HEK293 (cell line): Measurements from ENCODE around the gene SMARCD2.

Experiments used
- CTCF ChIA-PET: fragments of 350-600 bp; formaldehyde crosslinking; extraction: SDS; loops from one replicate; lab custom pipeline; 2021; ENCODE audit warnings: antibody characterized with exemption; lab: Yijun Ruan, JAX
- POLR2A ChIA-PET: fragments of 300-600 bp; formaldehyde crosslinking; extraction: SDS; loops from one replicate; lab custom pipeline; 2020; ENCODE audit warnings: antibody characterized with exemption, inconsistent platforms; lab: Yijun Ruan, JAX
- H3K27ac ChIP-seq: fragments of 200-500 bp; sonication (Bioruptor generic); 2 replicates; pipeline ENCODE4 v1.5.1; 2014; ENCODE audit warnings: low read depth, low read length, control low read depth, inconsistent platforms; ENCODE audit errors: extremely low read depth
- H3K36me3 ChIP-seq, 2 experiments: fragments of 200-500 bp in 1 of 2; sonication (Bioruptor generic) in 1 of 2; 1 replicate in 1 of 2; 2 replicates in 1 of 2; pipeline ENCODE4 v1.5.1; 2014 to 2017; ENCODE audit warnings: inconsistent platforms in 2 of 2, low read length in 2 of 2; ENCODE audit not compliant: control insufficient read depth in 2 of 2, insufficient read depth in 1 of 2
- H3K4me1 ChIP-seq: fragments of 200-500 bp; sonication (Bioruptor generic); 2 replicates; pipeline ENCODE4 v1.5.1; 2014; ENCODE audit warnings: mild to moderate bottlenecking, low read length, inconsistent platforms; ENCODE audit not compliant: control insufficient read depth, insufficient read depth
- H3K4me3 ChIP-seq: 2 replicates; pipeline ENCODE4 v1.5.1; 2011; ENCODE audit warnings: low read depth, mild to moderate bottlenecking, control low read depth, low read length, moderate library complexity
- H3K9me3 ChIP-seq: fragments of 200-500 bp; sonication (Bioruptor generic); 2 replicates; pipeline ENCODE4 v1.5.1; 2014; ENCODE audit warnings: low read depth, low read length, inconsistent platforms; ENCODE audit not compliant: control insufficient read depth, insufficient read depth
- GFI1B ChIP-seq: fragments of 450-650 bp; formaldehyde crosslinking; IDR thresholded peaks from 2 replicates; pipeline ENCODE4 v1.5.1; 2016; ENCODE audit warnings: missing biosample characterization, missing genetic modification characterization
- GLI2 ChIP-seq: fragments of 450-650 bp; formaldehyde crosslinking; IDR thresholded peaks from 2 replicates; pipeline ENCODE4; 2017; ENCODE audit warnings: missing biosample characterization, missing genetic modification characterization, low read depth, borderline replicate concordance
- GLIS2 ChIP-seq: fragments of 450-650 bp; formaldehyde crosslinking; IDR thresholded peaks from 2 replicates; pipeline ENCODE4 v1.5.1; 2016; ENCODE audit warnings: missing biosample characterization, missing genetic modification characterization
- INSM2 ChIP-seq: fragments of 450-650 bp; formaldehyde crosslinking; IDR thresholded peaks from 2 replicates; pipeline ENCODE4 v1.5.1; 2016; ENCODE audit warnings: missing biosample characterization, missing genetic modification characterization
- KLF17 ChIP-seq: fragments of 450-650 bp; formaldehyde crosslinking; IDR thresholded peaks from 2 replicates; pipeline ENCODE4 v1.5.1; 2016; ENCODE audit warnings: missing biosample characterization, missing genetic modification characterization
- PRDM1 ChIP-seq: fragments of 450-650 bp; formaldehyde crosslinking; IDR thresholded peaks from 2 replicates; pipeline ENCODE4; 2016; ENCODE audit warnings: missing biosample characterization, missing genetic modification characterization
- SCRT1 ChIP-seq: fragments of 450-650 bp; formaldehyde crosslinking; IDR thresholded peaks from 2 replicates; pipeline ENCODE4 v1.5.1; 2016; ENCODE audit warnings: missing biosample characterization, missing genetic modification characterization, borderline replicate concordance
- SP7 ChIP-seq: fragments of 450-650 bp; formaldehyde crosslinking; IDR thresholded peaks from 2 replicates; pipeline ENCODE4 v1.5.1; 2016; ENCODE audit warnings: missing biosample characterization, missing genetic modification characterization
- YY1 ChIP-seq: fragments of 450-650 bp; formaldehyde crosslinking; IDR thresholded peaks from 2 replicates; pipeline ENCODE4 v1.5.1; 2018; ENCODE audit warnings: missing biosample characterization, missing genetic modification characterization
- ZBTB17 ChIP-seq: fragments of 450-650 bp; formaldehyde crosslinking; IDR thresholded peaks from 2 replicates; pipeline ENCODE4 v1.5.1; 2016; ENCODE audit warnings: missing biosample characterization, missing genetic modification characterization
- ZBTB7A ChIP-seq: fragments of 450-650 bp; formaldehyde crosslinking; IDR thresholded peaks from 2 replicates; pipeline ENCODE4 v1.5.1; 2016; ENCODE audit warnings: low read depth, missing biosample characterization, missing genetic modification characterization
- ZFHX2 ChIP-seq: fragments of 450-650 bp; formaldehyde crosslinking; conservative IDR thresholded peaks from 2 replicates; pipeline ENCODE4 v1.5.1; 2016; ENCODE audit warnings: missing biosample characterization, missing genetic modification characterization
- ZNF157 ChIP-seq: fragments of 450-650 bp; formaldehyde crosslinking; IDR thresholded peaks from 2 replicates; pipeline ENCODE4 v1.5.1; 2016; ENCODE audit warnings: missing biosample characterization, missing genetic modification characterization
- ZNF175 ChIP-seq: fragments of 450-650 bp; formaldehyde crosslinking; IDR thresholded peaks from 2 replicates; pipeline ENCODE4 v1.5.1; 2016; ENCODE audit warnings: missing biosample characterization, missing genetic modification characterization
- ZNF223 ChIP-seq: fragments of 450-650 bp; formaldehyde crosslinking; IDR thresholded peaks from 2 replicates; pipeline ENCODE4 v1.5.1; 2016; ENCODE audit warnings: missing biosample characterization, missing genetic modification characterization
- ZNF280D ChIP-seq: fragments of 450-650 bp; formaldehyde crosslinking; IDR thresholded peaks from 2 replicates; pipeline ENCODE4 v1.5.1; 2016; ENCODE audit warnings: missing biosample characterization, missing genetic modification characterization
- ZNF335 ChIP-seq: fragments of 450-650 bp; formaldehyde crosslinking; conservative IDR thresholded peaks from 2 replicates; pipeline ENCODE4 v1.5.1; 2016; ENCODE audit warnings: missing biosample characterization, missing genetic modification characterization
- ZNF354C ChIP-seq: fragments of 450-650 bp; formaldehyde crosslinking; IDR thresholded peaks from 2 replicates; pipeline ENCODE4 v1.5.1; 2016; ENCODE audit warnings: missing biosample characterization, missing genetic modification characterization, low read depth, borderline replicate concordance
- ZNF362 ChIP-seq: fragments of 450-650 bp; formaldehyde crosslinking; IDR thresholded peaks from 2 replicates; pipeline ENCODE4 v1.5.1; 2016; ENCODE audit warnings: missing biosample characterization, missing genetic modification characterization
- ZNF558 ChIP-seq: fragments of 450-650 bp; formaldehyde crosslinking; IDR thresholded peaks from 2 replicates; pipeline ENCODE4 v1.5.1; 2016; ENCODE audit warnings: missing biosample characterization, missing genetic modification characterization
- ZNF560 ChIP-seq: fragments of 450-650 bp; formaldehyde crosslinking; IDR thresholded peaks from 2 replicates; pipeline ENCODE4 v1.5.1; 2017; ENCODE audit warnings: missing biosample characterization, missing genetic modification characterization, borderline replicate concordance
- ZNF610 ChIP-seq: fragments of 450-650 bp; formaldehyde crosslinking; IDR thresholded peaks from 2 replicates; pipeline ENCODE4 v1.5.1; 2016; ENCODE audit warnings: missing biosample characterization, missing genetic modification characterization, borderline replicate concordance
- ZNF660 ChIP-seq: fragments of 450-650 bp; IDR thresholded peaks from 2 replicates; pipeline ENCODE4 v1.5.1; 2018; ENCODE audit warnings: missing biosample characterization, mild to moderate bottlenecking, missing genetic modification characterization
- ZNF791 ChIP-seq: fragments of 450-650 bp; formaldehyde crosslinking; IDR thresholded peaks from 2 replicates; pipeline ENCODE4 v1.5.1; 2016; ENCODE audit warnings: missing biosample characterization, missing genetic modification characterization
- ZNF792 ChIP-seq: fragments of 450-650 bp; formaldehyde crosslinking; IDR thresholded peaks from 2 replicates; pipeline ENCODE4 v1.5.1; 2016; ENCODE audit warnings: missing biosample characterization, missing genetic modification characterization
- ZNF843 ChIP-seq: fragments of 450-650 bp; formaldehyde crosslinking; IDR thresholded peaks from 2 replicates; pipeline ENCODE4 v1.5.1; 2016; ENCODE audit warnings: missing biosample characterization, missing genetic modification characterization

Gene SMARCD2

GRCh38 chr17:63832014-63832413 lies 10.5 kb downstream of the SMARCD2 start:
- no peaks in the 10 kb centered on the region for H3K9me3 ChIP-seq
- TF ChIP-seq ZBTB7A (tag by site-specific recombination) (no peak), GLI2 (no peak), SCRT1 (no peak), ZNF610 (no peak), ZBTB17 (tag by site-specific recombination) (no peak), ZNF223 (tag by site-specific recombination) (no peak), YY1 (tag by site-specific recombination) (no peak), ZNF843 (no peak), ZNF558 (tag by site-specific recombination) (no peak), ZFHX2 (tag by site-specific recombination) (no peak)
- CTCF ChIA-PET = interaction anchor here (0.6 to 1.5 kb wide), 3 partner anchors 10 to 638 kb away, joined by 3 to 5 read pairs (median 4); no protein-coding TSS in a partner anchor
- no peaks in the 10 kb centered on the region for H3K4me1 ChIP-seq
- H3K4me3 ChIP-seq = no peak overlapping the region
- POLR2A ChIA-PET = interaction anchor here (0.9 to 7.2 kb wide), 5 partner anchors 7 to 58 kb away, joined by 3 to 65 read pairs (median 4); partner anchors contain the start of genes CCDC47, DDX42 and SMARCD2
- peaks cover 49 to 86% of the 10 kb centered on the region in 2 experiments for H3K36me3 ChIP-seq
- H3K27ac ChIP-seq = no peak overlapping the region

- ChIA-PET POLR2A (interaction anchor here (0.9 to 7.2 kb wide), 5 partner anchors 8 to 58 kb away, joined by 3 to 65 read pairs (median 4); partner anchors contain the start of genes CCDC47, DDX42 and SMARCD2), CTCF (interaction anchor here (0.6 to 1.2 kb wide), 2 partner anchors 389 to 638 kb away, joined by 3 to 5 read pairs; no protein-coding TSS in a partner anchor)
- Histone ChIP-seq H3K4me1 (no peaks in the 10 kb centered on the region), H3K27ac (no peak overlapping the region), H3K36me3 (peaks cover 46 to 80% of the 10 kb centered on the region in 2 experiments), H3K4me3 (no peak overlapping the region), H3K9me3 (no peaks in the 10 kb centered on the region)
- TF ChIP-seq SP7 = no peak
- no peak for TF ChIP-seq ZNF560 (tag by site-specific recombination)
- no peak for TF ChIP-seq ZNF335 (tag by site-specific recombination)
- no peak for TF ChIP-seq ZNF791 (tag by site-specific recombination)
- no peak for TF ChIP-seq INSM2 (tag by site-specific recombination)
- no peak for TF ChIP-seq ZNF354C
Observed at GRCh38 chr17:63831505-63831904, 11.0 kb downstream of the SMARCD2 start.

- H3K4me1 ChIP-seq = peaks cover under 1% of the 10 kb centered on the region; the same call in 1 of the 2 replicates
- H3K36me3 ChIP-seq = peaks cover 41 to 76% of the 10 kb centered on the region in 2 experiments
- CTCF ChIA-PET = interaction anchor here (0.6 to 1.2 kb wide), 3 partner anchors 18 to 639 kb away, joined by 3 to 5 read pairs (median 3); no protein-coding TSS in a partner anchor
- no peak overlapping the region for H3K4me3 ChIP-seq
- POLR2A ChIA-PET = interaction anchor here (0.9 to 7.2 kb wide), 5 partner anchors 8 to 57 kb away, joined by 3 to 65 read pairs (median 4); partner anchors contain the start of genes CCDC47, DDX42 and SMARCD2
- no peaks in the 10 kb centered on the region for H3K9me3 ChIP-seq
- H3K27ac ChIP-seq = no peak overlapping the region
- no peak for TF ChIP-seq ZNF792 (tag by site-specific recombination)
- TF ChIP-seq GLIS2 (tag by site-specific recombination) = no peak
- no peak for TF ChIP-seq ZNF660 (tag by site-specific recombination)
- no peak for TF ChIP-seq ZFHX2 (tag by site-specific recombination)
- TF ChIP-seq ZNF362 (tag by site-specific recombination) = no peak
- no peak for TF ChIP-seq ZNF175 (tag by site-specific recombination)
- TF ChIP-seq PRDM1 (tag by site-specific recombination) = no peak
- no peak for TF ChIP-seq GFI1B (tag by site-specific recombination)
- TF ChIP-seq ZNF157 (tag by site-specific recombination) = no peak
- no peak for TF ChIP-seq KLF17 (tag by site-specific recombination)
- no peak for TF ChIP-seq ZNF280D
Observed at GRCh38 chr17:63830904-63831491, 11.5 kb downstream of the SMARCD2 start.
